MCF 10A (cell line): ENCODE results near the gene JOSD2. TPM values are rescaled to one million over a fixed set of nuclear protein-coding genes. Genes with fewer than 3 reads are reported as not detected.
A peak's percentile ranks its signal among the peaks of the same experiment; 100 is the strongest.

ENCODE experiments used
- BruUV-seq: library from RNA; stranded (reverse); fragments of 400-500 nt; replicated peaks from 2 replicates; lab custom pipeline; 2021; lab: Mats Ljungman, UMichigan
- CTCF ChIA-PET: fragments of 300-600 bp; sonication (Branson Sonifier 250); formaldehyde crosslinking; extraction: SDS; loops from one replicate; lab custom pipeline; 2021; ENCODE audit warnings: antibody characterized with exemption, inconsistent platforms; lab: Yijun Ruan, JAX
- POLR2A ChIA-PET: fragments of 300-600, 350-650 bp; sonication (Branson Sonifier 250); formaldehyde crosslinking; extraction: SDS; loops from one replicate; lab custom pipeline; 2020; ENCODE audit warnings: antibody characterized with exemption, inconsistent platforms; lab: Yijun Ruan, JAX
- DNase-seq: peaks from one replicate; pipeline ENCODE4 v3.0.0-alpha.2; 2018; ENCODE audit not compliant: unreplicated experiment
- H3K27ac Mint-ChIP-seq: one replicate; pipeline ENCODE4 v1.8.0; 2022; ENCODE audit warnings: mild to moderate bottlenecking, low read depth, mixed read lengths; ENCODE audit not compliant: unreplicated experiment
- H3K27me3 Mint-ChIP-seq: one replicate; pipeline ENCODE4 v1.8.0; 2022; ENCODE audit warnings: mixed read lengths; ENCODE audit not compliant: insufficient read depth, unreplicated experiment
- H3K36me3 Mint-ChIP-seq: one replicate; pipeline ENCODE4 v1.8.0; 2022; ENCODE audit warnings: mild to moderate bottlenecking, moderate library complexity, mixed read lengths; ENCODE audit not compliant: insufficient read depth, unreplicated experiment
- H3K4me1 Mint-ChIP-seq: one replicate; pipeline ENCODE4 v1.8.0; 2022; ENCODE audit warnings: mixed read lengths; ENCODE audit not compliant: insufficient read depth, unreplicated experiment
- H3K4me3 Mint-ChIP-seq: one replicate; pipeline ENCODE4 v1.8.0; 2022; ENCODE audit warnings: mild to moderate bottlenecking, moderate library complexity, mixed read lengths; ENCODE audit not compliant: unreplicated experiment
- H3K9me3 Mint-ChIP-seq: one replicate; pipeline ENCODE4 v1.8.0; 2022; ENCODE audit warnings: mixed read lengths; ENCODE audit not compliant: unreplicated experiment
- intact Hi-C: fragments of 100-400 bp; cut with micrococcal nuclease; formaldehyde crosslinking; loops from 2 replicates; pipeline ENCODE4 v1.14.1; 2022
- total RNA-seq: library from RNA; stranded (reverse); gene quantifications from 2 replicates; pipeline ENCODE4 v1.2.3, GENCODE V29; 2022
- TF ChIP-seq, protein P1 (sequence below): fragments of 200-600 bp; IDR thresholded peaks from one replicate; pipeline ENCODE4 v1.8.0; 2022; ENCODE audit warnings: antibody characterized with exemption, mild to moderate bottlenecking; ENCODE audit not compliant: unreplicated experiment

The JOSD2 gene
- total RNA-seq, 1 experiment from 2014 or later, result 65.8 TPM

DNA sequence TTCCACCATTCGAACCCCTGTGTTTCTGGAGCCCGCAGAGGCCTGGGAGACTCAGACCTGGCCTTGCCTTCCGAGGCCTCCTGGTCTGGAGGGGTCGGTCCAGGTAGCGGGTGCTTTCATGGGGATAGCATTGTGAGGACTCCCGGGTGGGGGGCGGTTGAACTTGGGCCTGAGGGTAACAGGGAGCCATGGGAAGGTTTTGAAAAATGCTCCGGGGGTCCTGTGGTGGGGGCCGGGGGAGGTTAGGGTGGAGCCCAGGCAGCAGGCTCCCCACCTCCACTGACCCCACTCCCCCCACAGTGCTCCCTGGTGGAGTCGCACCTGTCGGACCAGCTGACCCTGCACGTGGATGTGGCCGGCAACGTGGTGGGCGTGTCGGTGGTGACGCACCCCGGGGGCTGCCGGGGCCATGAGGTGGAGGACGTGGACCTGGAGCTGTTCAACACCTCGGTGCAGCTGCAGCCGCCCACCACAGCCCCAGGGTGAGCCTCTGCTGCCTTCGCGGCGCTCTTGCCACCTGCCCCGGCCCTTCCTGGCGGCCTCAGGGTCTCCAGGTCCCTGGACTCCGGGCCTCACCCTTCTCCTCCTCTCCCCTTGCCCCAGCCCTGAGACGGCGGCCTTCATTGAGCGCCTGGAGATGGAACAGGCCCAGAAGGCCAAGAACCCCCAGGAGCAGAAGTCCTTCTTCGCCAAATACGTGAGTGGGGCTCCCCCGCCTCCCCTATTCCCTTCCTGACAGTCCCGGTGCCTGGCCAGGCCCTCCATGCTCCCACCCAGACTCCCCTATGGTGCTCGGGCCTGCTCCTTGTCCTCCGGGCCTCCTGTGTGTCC, 30.5 kb downstream of the JOSD2 start:
- BruUV-seq, result no TSS peak
- H3K9me3 Mint-ChIP-seq, result no peaks in the 10 kb centered on the region
- H3K27ac Mint-ChIP-seq, result peak overlapping the region; percentile 80
- peaks cover 8% of the 10 kb centered on the region for H3K4me1 Mint-ChIP-seq
- TF ChIP-seq, protein P1, sequence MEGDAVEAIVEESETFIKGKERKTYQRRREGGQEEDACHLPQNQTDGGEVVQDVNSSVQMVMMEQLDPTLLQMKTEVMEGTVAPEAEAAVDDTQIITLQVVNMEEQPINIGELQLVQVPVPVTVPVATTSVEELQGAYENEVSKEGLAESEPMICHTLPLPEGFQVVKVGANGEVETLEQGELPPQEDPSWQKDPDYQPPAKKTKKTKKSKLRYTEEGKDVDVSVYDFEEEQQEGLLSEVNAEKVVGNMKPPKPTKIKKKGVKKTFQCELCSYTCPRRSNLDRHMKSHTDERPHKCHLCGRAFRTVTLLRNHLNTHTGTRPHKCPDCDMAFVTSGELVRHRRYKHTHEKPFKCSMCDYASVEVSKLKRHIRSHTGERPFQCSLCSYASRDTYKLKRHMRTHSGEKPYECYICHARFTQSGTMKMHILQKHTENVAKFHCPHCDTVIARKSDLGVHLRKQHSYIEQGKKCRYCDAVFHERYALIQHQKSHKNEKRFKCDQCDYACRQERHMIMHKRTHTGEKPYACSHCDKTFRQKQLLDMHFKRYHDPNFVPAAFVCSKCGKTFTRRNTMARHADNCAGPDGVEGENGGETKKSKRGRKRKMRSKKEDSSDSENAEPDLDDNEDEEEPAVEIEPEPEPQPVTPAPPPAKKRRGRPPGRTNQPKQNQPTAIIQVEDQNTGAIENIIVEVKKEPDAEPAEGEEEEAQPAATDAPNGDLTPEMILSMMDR, result no peak
- intact Hi-C loops, result no loop called here
- no peak for DNase-seq
- no peak overlapping the region for H3K4me3 Mint-ChIP-seq
- H3K36me3 Mint-ChIP-seq, result peaks cover 46% of the 10 kb centered on the region
- CTCF ChIA-PET, result no interaction called here
- H3K27me3 Mint-ChIP-seq, result no peaks in the 10 kb centered on the region
- POLR2A ChIA-PET, result interaction anchor here (1.8 kb wide), 1 partner anchor 31 kb away, joined by 4 read pairs; the partner anchor contains the start of gene JOSD2

DNA sequence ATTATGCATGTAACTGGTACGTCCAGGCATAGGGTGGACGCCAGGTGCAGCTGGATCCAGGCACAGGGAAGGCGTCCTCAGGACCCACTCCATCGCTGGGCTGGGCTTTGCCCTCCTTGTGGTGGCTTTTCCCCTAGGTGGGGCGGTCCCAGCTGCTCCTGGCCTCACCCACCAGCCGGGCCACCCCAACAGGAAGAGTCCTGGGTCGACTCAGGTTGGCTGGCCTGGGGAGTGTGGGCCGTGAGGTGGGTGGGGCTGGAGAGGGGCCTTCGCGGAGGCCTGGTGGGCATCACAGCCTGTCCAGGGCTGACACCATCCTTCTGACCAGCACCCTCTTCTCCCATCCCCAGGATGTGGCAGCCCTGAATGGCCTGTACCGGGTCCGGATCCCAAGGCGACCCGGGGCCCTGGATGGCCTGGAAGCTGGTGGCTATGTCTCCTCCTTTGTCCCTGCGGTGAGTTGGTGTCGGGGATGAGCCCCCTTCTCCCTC, 31.2 kb downstream of the JOSD2 start:
- Mint-ChIP-seq H3K27ac (no peak overlapping the region), H3K36me3 (peaks cover 42% of the 10 kb centered on the region), H3K9me3 (no peaks in the 10 kb centered on the region), H3K4me3 (no peak overlapping the region), H3K4me1 (peaks cover 13% of the 10 kb centered on the region), H3K27me3 (no peaks in the 10 kb centered on the region)
- ChIA-PET POLR2A (interaction anchor here (1.8 kb wide), 1 partner anchor 31 kb away, joined by 4 read pairs; the partner anchor contains the start of gene JOSD2), CTCF (interaction anchor here (0.6 to 0.7 kb wide), 6 partner anchors 115 to 638 kb away, joined by 3 to 5 read pairs (median 3); partner anchors contain the start of gene NAPSA)
- no peak for DNase-seq
- BruUV-seq, result no TSS peak
- TF ChIP-seq, protein P1, result no peak
- intact Hi-C loops, result no loop called here

DNA sequence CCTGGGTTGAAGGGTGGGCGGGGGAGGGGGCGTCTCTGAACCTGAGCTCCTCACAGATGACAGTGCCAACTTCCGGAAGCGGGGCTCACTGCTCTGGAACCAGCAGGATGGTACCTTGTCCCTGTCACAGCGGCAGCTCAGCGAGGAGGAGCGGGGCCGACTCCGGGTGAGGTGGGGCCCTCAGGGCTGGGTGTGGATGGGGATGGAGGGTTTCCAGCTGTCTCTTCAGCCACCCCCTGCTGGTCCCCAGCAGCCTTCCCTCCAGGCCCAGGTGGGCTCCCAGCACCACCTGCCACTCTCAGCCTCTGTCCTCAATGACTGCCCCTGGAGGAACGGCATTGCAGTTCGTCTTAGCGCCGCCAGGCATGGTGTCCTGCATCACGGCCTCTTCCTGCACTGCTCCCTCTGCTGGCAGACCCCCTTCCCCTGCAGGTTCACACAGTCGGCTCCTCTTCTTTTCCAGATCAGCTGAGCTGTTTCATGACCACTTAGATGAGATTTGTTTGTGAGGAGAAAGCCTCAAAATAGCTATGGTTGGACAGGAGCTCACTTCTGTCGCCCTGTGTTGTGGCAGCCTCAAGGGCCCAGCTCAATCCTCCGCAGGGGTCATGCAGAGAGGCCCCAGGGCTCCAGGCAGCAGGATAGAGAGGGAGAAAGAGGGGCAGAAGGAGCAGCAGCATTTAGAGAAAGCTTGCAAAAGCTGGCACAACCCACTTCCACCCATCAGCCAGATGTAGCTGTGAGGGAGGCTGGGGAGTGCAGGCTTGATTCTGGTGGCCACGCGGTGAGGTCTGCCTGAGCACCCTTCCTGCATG, 31.9 kb downstream of the JOSD2 start:
- CTCF ChIA-PET, result interaction anchor here (0.6 to 1.3 kb wide), 9 partner anchors 18 to 638 kb away, joined by 3 to 6 read pairs (median 3); partner anchors contain the start of gene NAPSA
- TF ChIP-seq, protein P1, result no peak
- intact Hi-C loops, result no loop called here
- H3K27ac Mint-ChIP-seq, result no peak overlapping the region
- H3K27me3 Mint-ChIP-seq, result no peaks in the 10 kb centered on the region
- POLR2A ChIA-PET, result interaction anchor here (1.8 kb wide), 1 partner anchor 32 kb away, joined by 4 read pairs; the partner anchor contains the start of gene JOSD2
- DNase-seq, result no peak
- no peak overlapping the region for H3K4me3 Mint-ChIP-seq
- H3K4me1 Mint-ChIP-seq, result peaks cover 13% of the 10 kb centered on the region
- H3K9me3 Mint-ChIP-seq, result no peaks in the 10 kb centered on the region
- H3K36me3 Mint-ChIP-seq, result peaks cover 37% of the 10 kb centered on the region
- BruUV-seq, result no TSS peak
